GM12878 (cell line): ENCODE results near the gene SLC19A2. TPM values are rescaled to one million over a fixed set of nuclear protein-coding genes. Genes with fewer than 3 reads are reported as not detected.
A peak's percentile ranks its signal among the peaks of the same experiment; 100 is the strongest.

Source experiments
- ATAC-seq: fragments of 200-7000 bp; cut with Tn5 transposase; 3 replicates; pipeline ENCODE4 v1.9.1; 2020; ENCODE audit warnings: mild to moderate bottlenecking, moderate library complexity
- BruUV-seq: library from RNA; stranded (reverse); fragments of 400-500 nt; replicated peaks from 2 replicates; lab custom pipeline; 2021; lab: Mats Ljungman, UMichigan
- CTCF ChIA-PET: fragments of 300-600 bp; sonication (Branson Sonifier 250); formaldehyde crosslinking; extraction: SDS; loops from one replicate; lab custom pipeline; 2021; ENCODE audit warnings: inconsistent platforms; lab: Yijun Ruan, JAX
- POLR2A ChIA-PET: fragments of 350-600 bp; formaldehyde crosslinking; extraction: SDS; loops from one replicate; lab custom pipeline; 2021; ENCODE audit warnings: inconsistent platforms; lab: Charles Lee
- RAD21 ChIA-PET: fragments of 300-600 bp; sonication (Branson Sonifier 250); formaldehyde crosslinking; loops from one replicate; lab custom pipeline; 2023; ENCODE audit warnings: antibody characterized with exemption; ENCODE audit not compliant: unreplicated experiment; lab: Charles Lee
- SMC1A ChIA-PET: fragments of 300-600 bp; sonication (Branson Sonifier 250); formaldehyde crosslinking; loops from one replicate; lab custom pipeline; 2023; ENCODE audit not compliant: unreplicated experiment, uncharacterized antibody; lab: Charles Lee
- DNase-seq: peaks from one replicate; pipeline ENCODE4 v3.0.0-alpha.2; 2011; ENCODE audit warnings: low read depth, low spot score
- FAIRE-seq: peaks from 3 replicates; lab custom pipeline; 2011; peaks lifted over from hg19 to GRCh38; lab: Jason Lieb, UNC
- H2AFZ ChIP-seq: 2 replicates; pipeline ENCODE4 v1.6.0; 2011; ENCODE audit warnings: low read depth, low read length, control low read depth; ENCODE audit not compliant: control insufficient read depth
- H3K27ac ChIP-seq: 2 replicates; pipeline ENCODE4 v1.5.1; 2011; ENCODE audit warnings: control low read depth; ENCODE audit not compliant: control insufficient read depth, insufficient read depth
- H3K27me3 ChIP-seq, 2 experiments: replicated peaks in 1 of 2; 2 replicates each; pipeline versions ENCODE4 v1.6.0 to v1.6.1; 2011; ENCODE audit warnings: low read length in 1 of 2; ENCODE audit not compliant: control insufficient read depth in 2 of 2, insufficient read depth in 2 of 2
- H3K36me3 ChIP-seq, 2 experiments: 2 replicates each; pipeline ENCODE4 v1.5.1; 2011; ENCODE audit warnings: low read length in 1 of 2; ENCODE audit not compliant: control insufficient read depth in 2 of 2, insufficient read depth in 2 of 2
- H3K4me1 ChIP-seq: 2 replicates; pipeline ENCODE4 v1.6.1; 2011; ENCODE audit warnings: mild to moderate bottlenecking, low read length, moderate library complexity, mixed read lengths; ENCODE audit not compliant: control insufficient read depth, insufficient read depth
- H3K4me2 ChIP-seq: 2 replicates; pipeline ENCODE4 v1.6.0; 2011; ENCODE audit warnings: control low read depth; ENCODE audit not compliant: control insufficient read depth, insufficient read depth
- H3K4me3 ChIP-seq: fragments of 200-600 bp; sonication (generic); 2 replicates; pipeline ENCODE4 v1.5.1; 2016
- H3K79me2 ChIP-seq: 2 replicates; pipeline ENCODE4 v1.6.0; 2011; ENCODE audit warnings: low read length; ENCODE audit not compliant: control insufficient read depth, insufficient read depth
- H3K9ac ChIP-seq: 2 replicates; pipeline ENCODE4 v1.8.0; 2011; ENCODE audit warnings: low read length, control low read depth, mixed read lengths; ENCODE audit not compliant: control insufficient read depth, insufficient read depth
- H3K9me3 ChIP-seq: replicated peaks from 3 replicates; pipeline ENCODE4 v1.5.1; 2011; ENCODE audit warnings: mild to moderate bottlenecking, low read length; ENCODE audit not compliant: control insufficient read depth, insufficient read depth
- H4K20me1 ChIP-seq: 2 replicates; pipeline ENCODE4 v1.6.0; 2011; ENCODE audit not compliant: control insufficient read depth, insufficient read depth
- CBFB ChIP-seq: IDR thresholded peaks from 2 replicates; pipeline ENCODE4 v1.6.1; 2016; ENCODE audit warnings: antibody characterized with exemption, low read depth
- CREM ChIP-seq: IDR thresholded peaks from 2 replicates; pipeline ENCODE4 v1.6.1; 2014; ENCODE audit warnings: antibody characterized with exemption, low read depth
- DPF2 ChIP-seq: fragments of 450-650 bp; IDR thresholded peaks from 2 replicates; pipeline ENCODE4 v1.6.1; 2017; ENCODE audit warnings: mild to moderate bottlenecking
- FOS ChIP-seq: IDR thresholded peaks from 3 replicates; pipeline ENCODE4 v1.6.1; 2011; ENCODE audit warnings: borderline replicate concordance; ENCODE audit not compliant: insufficient read length; ENCODE audit errors: extremely low read depth
- NFXL1 ChIP-seq: fragments of 450-650 bp; IDR thresholded peaks from 2 replicates; pipeline ENCODE4 v1.6.1; 2017; ENCODE audit warnings: antibody characterized with exemption, mild to moderate bottlenecking, borderline replicate concordance
- NR2F1 ChIP-seq: fragments of 450-650 bp; conservative IDR thresholded peaks from 2 replicates; pipeline ENCODE4 v1.6.1; 2017; ENCODE audit warnings: mild to moderate bottlenecking
- RB1 ChIP-seq: fragments of 450-650 bp; formaldehyde crosslinking; IDR thresholded peaks from 2 replicates; pipeline ENCODE4 v1.6.1; 2017; ENCODE audit warnings: mild to moderate bottlenecking, borderline replicate concordance
- SMAD5 ChIP-seq: IDR thresholded peaks from 2 replicates; pipeline ENCODE4 v1.6.1; 2016; ENCODE audit warnings: antibody characterized with exemption, low read depth
- ZSCAN29 ChIP-seq: fragments of 450-650 bp; IDR thresholded peaks from 2 replicates; pipeline ENCODE4 v1.6.1; 2017; ENCODE audit warnings: mild to moderate bottlenecking, moderate library complexity
- WGBS: methylation state at CpG from one replicate; pipeline ENCODE4 v1.1.6; 2016; ENCODE audit warnings: low lambda C conversion rate; ENCODE audit not compliant: insufficient replicate concordance, insufficient coverage; ENCODE audit errors: missing lambda C conversion rate; 5-methylcytosine and 5-hydroxymethylcytosine counted together
- in situ Hi-C: fragments of 300-500 bp; cut with MboI; formaldehyde crosslinking; loops from 9 replicates; pipeline ENCODE4 v1.14.3; 2018; ENCODE audit warnings: mixed read lengths
- intact Hi-C: fragments of 100-400 bp; cut with micrococcal nuclease; formaldehyde crosslinking; loops from one replicate; pipeline ENCODE4 v1.14.2; 2022; ENCODE audit not compliant: unreplicated experiment
- polyA plus RNA-seq, 11 experiments: library from polyadenylated mRNA; depleted of rRNA in 4 of 11; unstranded in 6 of 11; stranded (reverse) in 5 of 11; fragments of >200 nt; fragmentation: Nextera tagmentation in 4 of 11; fragmentation: Illumina TruSeq in 1 of 11; extraction: Ambion mirVana in 4 of 11; extraction: Trizol in 1 of 11; gene quantifications; 1 replicate in 1 of 11; 2 replicates in 10 of 11; pipeline versions ENCODE4 v1.2.1 to v1.2.3, GENCODE V29; 2011 to 2016; ENCODE audit warnings: inconsistent platforms in 2 of 11, missing spikeins in 2 of 11, low read depth in 1 of 11
- total RNA-seq, 4 experiments: library from RNA; depleted of rRNA in 3 of 4; stranded (reverse); fragments of >200 nt in 3 of 4; fragmentation: Illumina TruSeq in 1 of 4; extraction: Trizol in 1 of 4; gene quantifications; 2 replicates each; pipeline versions ENCODE4 v1.2.1 to v1.2.3, GENCODE V29; 2013 to 2021
- TF ChIP-seq, protein P1 (sequence below): IDR thresholded peaks from 2 replicates; pipeline ENCODE4 v1.6.1; 2011; ENCODE audit warnings: low read depth, low read length, improper control_type of control experiment, borderline replicate concordance
- TF ChIP-seq, protein P2 (sequence below): IDR thresholded peaks from 2 replicates; pipeline ENCODE4 v1.6.1; 2012; ENCODE audit warnings: low read length, inconsistent platforms
- TF ChIP-seq, protein P3 (sequence below): IDR thresholded peaks from 2 replicates; pipeline ENCODE4 v1.6.1; 2012; ENCODE audit warnings: improper control_type of control experiment, low read depth, low read length; ENCODE audit not compliant: insufficient replicate concordance
- TF ChIP-seq, protein P4 (sequence below), 3 experiments: IDR thresholded peaks in 2 of 3; conservative IDR thresholded peaks in 1 of 3; 2 replicates each; pipeline ENCODE4 v1.5.1; 2011; ENCODE audit warnings: low read depth in 3 of 3, low read length in 3 of 3, mild to moderate bottlenecking in 3 of 3, control low read depth in 2 of 3, moderate library complexity in 2 of 3, inconsistent platforms in 1 of 3, mixed read lengths in 1 of 3; ENCODE audit not compliant: control insufficient read depth in 2 of 3, insufficient read depth in 1 of 3; ENCODE audit errors: extremely low read depth in 1 of 3

SLC19A2 gene
- total and polyA plus RNA-seq, 10 of the 15 experiments (the other 5 are each of a cell fraction or from before 2014, with no cell fraction given), result 1.2 to 7.8 (median 2.5) TPM

DNA sequence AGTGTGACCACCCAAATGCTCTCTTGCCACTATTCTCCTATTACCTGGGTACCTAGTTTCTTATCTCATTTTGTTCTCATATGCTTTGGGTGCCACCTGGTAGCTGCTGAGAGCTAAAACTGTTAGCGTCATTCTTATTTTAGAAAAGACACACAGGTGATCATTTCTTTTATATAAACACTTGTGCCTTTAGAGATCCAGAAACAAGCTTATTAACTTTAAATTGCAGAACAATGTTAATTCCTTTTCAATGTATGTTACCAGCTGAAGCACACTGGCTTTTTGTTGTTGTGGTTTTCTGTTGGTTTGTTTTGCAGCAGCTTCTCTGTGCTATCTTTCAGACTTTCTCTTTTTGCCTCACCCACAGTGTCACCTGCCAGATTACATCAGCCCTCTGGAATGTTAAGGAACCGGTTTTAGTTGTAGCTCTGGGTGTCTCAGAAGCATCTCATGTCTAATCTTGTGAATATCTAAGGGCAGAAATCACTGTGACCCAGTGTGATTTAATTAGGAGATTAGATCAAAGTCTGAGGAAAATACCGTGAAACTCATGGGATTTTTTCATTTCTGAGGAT is 43.4 kb upstream of the SLC19A2 start:
- no peaks in the 10 kb centered on the region for H4K20me1 ChIP-seq
- DNase-seq (no peak), FAIRE-seq (no peak), ATAC-seq (peak; percentile 33)
- WGBS, result 57% methylated on average over 3 of the region's 3 CpGs
- in situ Hi-C loops (no loop called here), intact Hi-C loops (loop anchor here (5.0 kb wide), 1 partner anchor 42 kb away; the partner anchor contains the start of gene SLC19A2)
- no peak overlapping the region for H3K27ac ChIP-seq
- H2AFZ ChIP-seq, result 0 out of 2 replicates have a peak overlapping the region, but pooled peaks have one; percentile 13
- no peaks in the 10 kb centered on the region for H3K79me2 ChIP-seq
- H3K9me3 ChIP-seq, result no peaks in the 10 kb centered on the region
- H3K27me3 ChIP-seq, result no peaks in the 10 kb centered on the region
- H3K9ac ChIP-seq, result no peak overlapping the region
- POLR2A ChIA-PET, result no interaction called here
- peaks cover 10% of the 10 kb centered on the region; the same call in 1 of the 2 replicates for H3K4me1 ChIP-seq
- no TSS peak for BruUV-seq
- RAD21 ChIA-PET, result interaction anchor here (0.7 to 1.2 kb wide), 3 partner anchors 17 to 55 kb away, joined by 3 to 4 read pairs (median 3); partner anchors contain the start of gene SLC19A2
- no peaks in the 10 kb centered on the region for H3K36me3 ChIP-seq
- H3K4me3 ChIP-seq, result no peak overlapping the region
- H3K4me2 ChIP-seq, result no peak overlapping the region
- TF ChIP-seq DPF2 (no peak), RB1 (no peak), CBFB (no peak), ZSCAN29 (no peak), NR2F1 (no peak), CREM (no peak), NFXL1 (no peak), FOS (no peak), SMAD5 (no peak)
- TF ChIP-seq, protein P1, sequence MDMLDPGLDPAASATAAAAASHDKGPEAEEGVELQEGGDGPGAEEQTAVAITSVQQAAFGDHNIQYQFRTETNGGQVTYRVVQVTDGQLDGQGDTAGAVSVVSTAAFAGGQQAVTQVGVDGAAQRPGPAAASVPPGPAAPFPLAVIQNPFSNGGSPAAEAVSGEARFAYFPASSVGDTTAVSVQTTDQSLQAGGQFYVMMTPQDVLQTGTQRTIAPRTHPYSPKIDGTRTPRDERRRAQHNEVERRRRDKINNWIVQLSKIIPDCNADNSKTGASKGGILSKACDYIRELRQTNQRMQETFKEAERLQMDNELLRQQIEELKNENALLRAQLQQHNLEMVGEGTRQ, result no peak
- TF ChIP-seq, protein P2, sequence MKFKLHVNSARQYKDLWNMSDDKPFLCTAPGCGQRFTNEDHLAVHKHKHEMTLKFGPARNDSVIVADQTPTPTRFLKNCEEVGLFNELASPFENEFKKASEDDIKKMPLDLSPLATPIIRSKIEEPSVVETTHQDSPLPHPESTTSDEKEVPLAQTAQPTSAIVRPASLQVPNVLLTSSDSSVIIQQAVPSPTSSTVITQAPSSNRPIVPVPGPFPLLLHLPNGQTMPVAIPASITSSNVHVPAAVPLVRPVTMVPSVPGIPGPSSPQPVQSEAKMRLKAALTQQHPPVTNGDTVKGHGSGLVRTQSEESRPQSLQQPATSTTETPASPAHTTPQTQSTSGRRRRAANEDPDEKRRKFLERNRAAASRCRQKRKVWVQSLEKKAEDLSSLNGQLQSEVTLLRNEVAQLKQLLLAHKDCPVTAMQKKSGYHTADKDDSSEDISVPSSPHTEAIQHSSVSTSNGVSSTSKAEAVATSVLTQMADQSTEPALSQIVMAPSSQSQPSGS, result no peak
- TF ChIP-seq, protein P3, sequence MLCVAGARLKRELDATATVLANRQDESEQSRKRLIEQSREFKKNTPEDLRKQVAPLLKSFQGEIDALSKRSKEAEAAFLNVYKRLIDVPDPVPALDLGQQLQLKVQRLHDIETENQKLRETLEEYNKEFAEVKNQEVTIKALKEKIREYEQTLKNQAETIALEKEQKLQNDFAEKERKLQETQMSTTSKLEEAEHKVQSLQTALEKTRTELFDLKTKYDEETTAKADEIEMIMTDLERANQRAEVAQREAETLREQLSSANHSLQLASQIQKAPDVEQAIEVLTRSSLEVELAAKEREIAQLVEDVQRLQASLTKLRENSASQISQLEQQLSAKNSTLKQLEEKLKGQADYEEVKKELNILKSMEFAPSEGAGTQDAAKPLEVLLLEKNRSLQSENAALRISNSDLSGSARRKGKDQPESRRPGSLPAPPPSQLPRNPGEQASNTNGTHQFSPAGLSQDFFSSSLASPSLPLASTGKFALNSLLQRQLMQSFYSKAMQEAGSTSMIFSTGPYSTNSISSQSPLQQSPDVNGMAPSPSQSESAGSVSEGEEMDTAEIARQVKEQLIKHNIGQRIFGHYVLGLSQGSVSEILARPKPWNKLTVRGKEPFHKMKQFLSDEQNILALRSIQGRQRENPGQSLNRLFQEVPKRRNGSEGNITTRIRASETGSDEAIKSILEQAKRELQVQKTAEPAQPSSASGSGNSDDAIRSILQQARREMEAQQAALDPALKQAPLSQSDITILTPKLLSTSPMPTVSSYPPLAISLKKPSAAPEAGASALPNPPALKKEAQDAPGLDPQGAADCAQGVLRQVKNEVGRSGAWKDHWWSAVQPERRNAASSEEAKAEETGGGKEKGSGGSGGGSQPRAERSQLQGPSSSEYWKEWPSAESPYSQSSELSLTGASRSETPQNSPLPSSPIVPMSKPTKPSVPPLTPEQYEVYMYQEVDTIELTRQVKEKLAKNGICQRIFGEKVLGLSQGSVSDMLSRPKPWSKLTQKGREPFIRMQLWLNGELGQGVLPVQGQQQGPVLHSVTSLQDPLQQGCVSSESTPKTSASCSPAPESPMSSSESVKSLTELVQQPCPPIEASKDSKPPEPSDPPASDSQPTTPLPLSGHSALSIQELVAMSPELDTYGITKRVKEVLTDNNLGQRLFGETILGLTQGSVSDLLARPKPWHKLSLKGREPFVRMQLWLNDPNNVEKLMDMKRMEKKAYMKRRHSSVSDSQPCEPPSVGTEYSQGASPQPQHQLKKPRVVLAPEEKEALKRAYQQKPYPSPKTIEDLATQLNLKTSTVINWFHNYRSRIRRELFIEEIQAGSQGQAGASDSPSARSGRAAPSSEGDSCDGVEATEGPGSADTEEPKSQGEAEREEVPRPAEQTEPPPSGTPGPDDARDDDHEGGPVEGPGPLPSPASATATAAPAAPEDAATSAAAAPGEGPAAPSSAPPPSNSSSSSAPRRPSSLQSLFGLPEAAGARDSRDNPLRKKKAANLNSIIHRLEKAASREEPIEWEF, result no peak
- TF ChIP-seq, protein P4, sequence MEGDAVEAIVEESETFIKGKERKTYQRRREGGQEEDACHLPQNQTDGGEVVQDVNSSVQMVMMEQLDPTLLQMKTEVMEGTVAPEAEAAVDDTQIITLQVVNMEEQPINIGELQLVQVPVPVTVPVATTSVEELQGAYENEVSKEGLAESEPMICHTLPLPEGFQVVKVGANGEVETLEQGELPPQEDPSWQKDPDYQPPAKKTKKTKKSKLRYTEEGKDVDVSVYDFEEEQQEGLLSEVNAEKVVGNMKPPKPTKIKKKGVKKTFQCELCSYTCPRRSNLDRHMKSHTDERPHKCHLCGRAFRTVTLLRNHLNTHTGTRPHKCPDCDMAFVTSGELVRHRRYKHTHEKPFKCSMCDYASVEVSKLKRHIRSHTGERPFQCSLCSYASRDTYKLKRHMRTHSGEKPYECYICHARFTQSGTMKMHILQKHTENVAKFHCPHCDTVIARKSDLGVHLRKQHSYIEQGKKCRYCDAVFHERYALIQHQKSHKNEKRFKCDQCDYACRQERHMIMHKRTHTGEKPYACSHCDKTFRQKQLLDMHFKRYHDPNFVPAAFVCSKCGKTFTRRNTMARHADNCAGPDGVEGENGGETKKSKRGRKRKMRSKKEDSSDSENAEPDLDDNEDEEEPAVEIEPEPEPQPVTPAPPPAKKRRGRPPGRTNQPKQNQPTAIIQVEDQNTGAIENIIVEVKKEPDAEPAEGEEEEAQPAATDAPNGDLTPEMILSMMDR (IDR thresholded peaks at IDR 0.05 in 2 of 3, conservative IDR thresholded peaks at IDR 0.05 in 1 of 3; ENCODE audit: control insufficient read depth in 2 of 3, extremely low read depth in 1 of 3, insufficient read depth in 1 of 3, low read depth in 3 of 3, low read length in 3 of 3), result no peak; a peak in 1 of 6 replicates
- SMC1A ChIA-PET, result interaction anchor here (1.0 to 1.1 kb wide), 2 partner anchors 16 to 17 kb away, joined by 3 read pairs; no protein-coding TSS in a partner anchor
- CTCF ChIA-PET, result interaction anchor here (1.0 to 1.9 kb wide), 3 partner anchors 18 to 926 kb away, joined by 3 to 6 read pairs (median 3); partner anchors contain the start of gene SLC19A2
